Daoy (cell line): Measurements from ENCODE around the gene LDLRAD3. TPM values are rescaled to one million over a fixed set of nuclear protein-coding genes. Genes with fewer than 3 reads are reported as not detected.
A peak's percentile ranks its signal among the peaks of the same experiment; 100 is the strongest.

ENCODE experiments used
- DNase-seq: peaks from one replicate; pipeline ENCODE4 v3.0.0-alpha.2; 2015; ENCODE audit warnings: low read depth
- total RNA-seq: library from RNA; depleted of rRNA; stranded (reverse); fragments of >200 nt; shearing (Covaris generic); gene quantifications from 2 replicates; pipeline ENCODE4 v1.2.3, GENCODE V29; 2014

The LDLRAD3 gene
- total RNA-seq, 1 experiment from 2014 or later: 6.1 TPM

GRCh38 chr11:36135076-36135475 is 191.2 kb downstream of the LDLRAD3 start:
- no peak for DNase-seq

- DNase-seq: no peak
Measured at GRCh38 chr11:36139767-36140166, 195.9 kb downstream of the LDLRAD3 start.

DNA sequence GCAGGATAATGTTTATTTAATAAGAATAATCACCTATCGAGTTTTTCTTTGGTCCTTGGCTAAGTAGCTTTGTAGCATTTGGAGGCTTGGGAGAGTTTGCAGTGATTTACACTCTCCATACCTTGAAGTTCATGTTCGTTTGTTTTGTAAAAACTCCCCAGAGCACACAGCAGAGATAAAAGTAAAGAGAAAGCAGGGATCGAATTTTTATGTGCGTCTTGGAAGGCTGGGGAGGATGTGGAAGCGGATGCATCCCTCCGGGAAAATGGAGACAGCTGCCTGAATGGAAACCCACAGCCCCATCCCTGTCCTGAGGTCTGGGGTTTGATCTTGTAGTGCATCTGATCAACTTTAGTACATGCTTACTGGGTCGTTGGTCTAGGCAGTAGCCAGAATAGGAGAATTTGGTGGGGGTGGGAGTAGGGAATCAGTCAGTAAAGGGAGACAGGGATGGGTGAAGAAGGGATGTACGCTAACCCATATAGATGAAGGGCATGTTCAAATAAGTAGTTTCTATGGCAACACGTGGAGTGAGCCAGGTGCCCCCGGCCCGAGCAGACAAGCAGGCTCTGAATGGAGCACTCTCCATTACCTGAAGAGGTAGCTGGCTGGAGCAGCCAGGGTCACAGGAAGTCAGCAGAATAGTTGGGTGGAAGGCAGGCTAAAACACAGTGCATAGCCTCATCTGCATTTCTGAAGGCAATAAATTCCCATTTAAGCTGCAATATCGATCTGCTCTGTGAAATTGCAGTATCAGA is 197.5 kb downstream of the LDLRAD3 start:
- DNase-seq: no peak

DNA sequence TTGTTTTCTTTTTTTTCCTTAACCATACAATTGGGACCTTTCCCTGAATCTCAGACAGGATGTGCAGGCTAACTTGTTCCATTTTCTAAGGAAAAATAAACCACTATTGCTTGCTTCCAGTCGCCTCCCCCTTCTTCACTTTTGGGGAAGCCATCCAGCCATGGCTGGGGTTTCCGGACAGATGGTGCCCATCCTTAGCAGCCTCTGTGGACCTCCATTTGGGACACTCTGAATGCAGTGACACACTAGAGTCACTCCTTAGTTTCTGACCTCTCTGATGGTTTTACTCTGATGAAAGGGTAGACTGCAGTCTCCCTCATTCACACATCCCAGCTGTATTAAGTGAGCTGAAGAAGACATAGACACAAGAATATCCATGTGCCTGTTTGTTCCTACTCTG is 198.1 kb downstream of the LDLRAD3 start:
- DNase-seq: no peak

- DNase-seq: no peak
Measured at GRCh38 chr11:36142439-36142838, 198.6 kb downstream of the LDLRAD3 start.

- DNase-seq: no peak
Measured at GRCh38 chr11:36142879-36143278, 199.0 kb downstream of the LDLRAD3 start.

DNA sequence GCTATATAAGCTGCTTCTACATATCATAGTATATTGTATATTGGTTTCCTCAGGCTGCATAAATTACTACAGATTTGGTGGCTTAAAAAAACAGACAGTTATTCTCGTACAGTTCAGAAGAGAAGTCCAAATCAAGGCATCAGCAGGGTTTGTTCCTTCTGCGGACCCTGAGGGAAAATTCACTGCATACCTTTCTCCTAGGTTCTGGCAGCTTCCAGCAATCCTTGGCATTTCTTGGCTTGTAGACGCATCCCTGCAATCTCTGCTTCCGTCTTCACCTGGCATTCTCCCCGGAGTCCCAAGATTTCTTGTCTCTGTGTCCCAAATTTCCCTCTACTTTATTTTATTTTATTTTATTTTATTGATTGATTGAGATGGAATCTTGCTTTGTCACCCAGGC is 202.6 kb downstream of the LDLRAD3 start:
- DNase-seq: no peak

DNA sequence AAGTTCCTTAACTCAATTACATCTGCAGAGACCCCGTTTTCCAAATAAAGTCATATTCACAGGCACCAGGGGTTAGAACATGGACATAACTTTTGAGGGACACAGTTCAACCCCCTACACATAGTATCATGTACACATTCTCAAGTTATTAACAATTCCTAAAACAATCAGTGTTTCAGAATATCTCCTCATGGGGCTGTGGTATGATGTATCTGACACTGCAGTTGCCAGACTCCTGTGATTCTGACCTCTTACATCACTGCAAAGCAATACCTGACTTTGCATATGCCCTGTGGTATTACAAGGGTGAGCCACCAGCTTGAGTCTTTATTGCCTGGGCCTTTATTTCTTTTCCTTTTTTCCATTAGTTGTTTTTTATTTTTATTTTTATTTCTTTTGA is 203.6 kb downstream of the LDLRAD3 start:
- DNase-seq: no peak

DNA sequence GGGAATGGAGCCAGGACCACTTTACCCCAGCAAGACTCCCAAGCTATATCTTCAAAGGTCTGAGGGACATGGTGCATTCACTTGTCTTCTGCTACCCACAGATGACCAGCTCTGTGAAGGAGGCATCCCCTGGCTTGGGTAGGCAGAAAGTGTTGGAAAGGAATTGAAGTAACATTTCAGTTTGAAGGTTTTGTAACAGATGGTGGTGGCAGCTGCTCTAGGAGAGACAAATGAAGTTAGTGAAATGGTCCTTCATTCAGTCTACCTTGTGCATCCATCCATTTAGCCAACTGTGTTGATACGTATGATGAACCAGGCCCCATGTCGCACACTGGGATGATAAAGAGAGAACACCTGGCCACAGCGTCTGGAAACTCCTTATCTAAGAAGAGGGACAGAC is 204.8 kb downstream of the LDLRAD3 start:
- DNase-seq: no peak

DNA sequence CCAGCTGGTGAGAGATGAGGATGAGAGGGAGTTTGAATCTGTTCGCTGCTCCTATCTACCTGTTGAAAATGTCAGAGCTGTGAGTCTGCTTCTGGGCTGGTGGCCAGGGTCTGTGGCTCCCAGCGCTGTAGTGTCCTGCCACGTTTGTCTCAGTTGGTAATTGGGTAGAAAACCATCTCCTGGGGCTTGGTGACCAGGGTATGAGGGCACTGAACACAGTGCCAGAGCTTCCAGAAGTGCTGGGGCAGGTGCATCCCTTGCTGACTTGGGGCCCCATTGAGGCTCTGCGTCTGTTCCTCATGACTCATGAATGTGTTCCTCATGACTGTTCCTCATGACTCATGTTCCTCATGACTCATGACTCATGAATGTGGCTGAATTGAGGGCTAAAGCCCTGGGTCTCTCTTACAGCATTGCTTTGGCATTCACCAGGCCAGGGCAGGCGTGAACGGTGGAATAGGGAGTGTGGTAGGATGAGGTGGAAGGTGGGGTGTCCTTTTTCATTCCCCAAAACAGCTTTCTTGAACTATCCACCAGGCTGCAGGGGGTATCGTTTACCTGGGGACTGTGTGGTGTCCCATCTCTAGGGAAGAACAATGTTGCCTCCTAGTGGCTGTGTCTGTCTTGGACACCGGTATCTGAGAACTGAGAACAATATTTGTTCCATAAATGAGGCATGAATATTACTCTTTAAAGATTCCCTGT is 205.8 kb downstream of the LDLRAD3 start:
- peak; percentile 98 for DNase-seq

DNA sequence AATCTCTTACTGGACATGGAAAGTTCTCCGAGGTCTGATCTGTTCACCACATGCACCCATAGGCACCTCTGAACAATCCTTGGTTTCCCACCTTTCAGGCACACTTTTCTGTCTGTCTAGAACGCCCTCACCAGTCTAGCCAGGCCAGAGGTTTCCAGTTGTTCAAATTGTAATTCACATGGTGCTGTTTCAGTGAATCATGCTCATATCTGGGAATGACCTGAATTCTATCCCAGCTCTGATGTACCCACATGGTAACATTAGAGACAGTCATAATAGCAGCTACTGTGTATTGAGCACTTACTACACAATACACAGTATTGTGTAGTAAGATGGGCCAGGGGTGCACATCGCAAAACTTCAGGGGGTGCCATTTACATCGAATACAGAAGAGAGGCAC is 207.1 kb downstream of the LDLRAD3 start:
- DNase-seq: peak; percentile 51

DNA sequence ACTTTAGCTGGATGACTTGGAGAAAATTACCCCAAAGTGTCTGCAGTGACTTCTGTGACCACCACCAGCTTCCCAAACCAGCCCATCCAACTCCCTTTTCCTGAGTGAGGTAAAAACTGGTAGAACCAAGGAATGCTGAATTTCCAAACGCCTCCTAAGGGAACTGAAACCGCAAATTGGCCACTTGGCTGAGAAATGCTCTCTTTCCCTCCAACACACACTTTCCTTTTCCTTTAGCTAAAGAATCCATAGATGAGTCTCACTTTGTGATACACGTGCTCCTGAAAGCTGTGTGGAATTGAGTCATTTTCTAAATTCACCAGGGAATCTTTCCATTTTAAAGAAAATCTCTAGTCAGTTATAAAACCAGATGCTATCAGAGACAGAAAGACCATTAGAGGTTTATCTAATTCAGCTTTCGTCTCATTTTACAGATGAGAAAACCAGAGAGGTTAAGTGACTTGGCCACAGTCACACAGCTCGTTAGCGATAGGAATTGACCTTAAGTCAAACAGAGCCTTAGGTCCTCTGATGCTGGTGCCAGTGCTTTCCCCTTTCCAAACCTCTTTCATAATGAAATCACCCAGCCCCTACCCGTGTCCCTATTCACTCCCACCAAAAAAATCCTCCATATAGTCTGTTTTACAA is 208.2 kb downstream of the LDLRAD3 start:
- DNase-seq: peak; percentile 61

- DNase-seq: no peak
Measured at GRCh38 chr11:36153551-36153950, 209.7 kb downstream of the LDLRAD3 start.

- DNase-seq: no peak
Measured at GRCh38 chr11:36155124-36155561, 211.3 kb downstream of the LDLRAD3 start.

GRCh38 chr11:36155770-36156160 is 211.9 kb downstream of the LDLRAD3 start:
- peak; percentile 32 for DNase-seq

DNA sequence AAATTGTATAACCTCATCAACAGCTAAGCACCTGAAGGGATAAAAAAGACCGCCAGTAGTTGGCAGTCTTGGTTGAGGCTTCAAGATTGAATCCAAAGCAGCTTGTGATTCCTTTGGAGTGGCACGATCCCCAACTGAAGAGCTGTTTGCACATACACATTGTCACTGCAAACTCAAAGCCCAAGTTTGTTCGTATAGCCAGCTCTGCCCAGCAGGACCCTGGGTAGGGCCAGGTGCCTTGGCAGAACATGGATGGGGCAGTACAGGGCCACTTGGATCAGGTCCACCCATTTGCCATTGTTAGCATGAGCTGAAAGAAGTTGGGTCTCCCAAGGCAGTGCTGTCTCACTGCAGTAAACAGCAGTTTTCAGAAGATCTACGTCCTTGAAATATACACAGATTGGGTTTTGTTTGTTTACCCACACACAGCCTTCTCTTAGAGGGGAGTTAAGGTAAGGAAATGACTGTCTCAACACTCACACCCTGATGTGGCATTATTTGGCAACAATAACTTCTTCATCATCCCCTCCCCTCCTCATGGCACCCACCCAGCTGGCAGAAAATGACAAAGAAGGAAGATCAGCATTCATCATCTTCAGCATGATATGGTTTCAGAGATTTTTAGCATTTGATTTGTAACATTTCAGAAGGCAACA is 212.4 kb downstream of the LDLRAD3 start:
- peak; percentile 37 for DNase-seq

- no peak for DNase-seq
Measured at GRCh38 chr11:36156817-36157519, 213.1 kb downstream of the LDLRAD3 start.

DNA sequence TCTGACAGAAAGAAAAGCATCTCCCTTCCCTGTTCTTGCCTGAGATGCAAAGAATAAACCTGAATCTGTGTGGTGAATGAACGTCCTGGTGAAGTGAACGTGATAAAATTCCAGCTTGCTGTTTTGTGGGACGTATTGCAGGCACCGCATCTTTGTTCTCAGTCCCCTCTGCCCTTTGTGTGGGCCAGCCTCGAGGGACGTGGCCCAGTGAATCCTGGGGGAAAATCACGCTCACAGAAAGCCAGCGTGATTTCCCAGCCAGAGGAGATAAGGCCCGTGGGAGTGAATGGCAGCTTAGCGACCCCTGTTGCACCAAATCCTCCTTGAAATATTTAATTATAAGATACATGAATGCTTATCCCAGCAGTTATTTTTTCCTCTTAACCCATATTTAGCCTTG is 216.2 kb downstream of the LDLRAD3 start:
- DNase-seq: no peak

- DNase-seq: no peak
Measured at GRCh38 chr11:36161572-36161971, 217.7 kb downstream of the LDLRAD3 start.

GRCh38 chr11:36162006-36162882 is 218.4 kb downstream of the LDLRAD3 start:
- no peak for DNase-seq
